GM18508 (cell line): ENCODE results near the gene TMEM253.

ENCODE experiments used
- ATAC-seq: cut with Tn5 transposase; IDR thresholded peaks from one replicate; pipeline ENCODE4 v1.9.1; 2021; ENCODE audit warnings: moderate number of reproducible peaks; ENCODE audit not compliant: insufficient read depth, unreplicated experiment

The TMEM253 gene

GRCh38 chr14:21089271-21089670 lies 11.6 kb upstream of the TMEM253 start:
- no peak for ATAC-seq

GRCh38 chr14:21089877-21090193 lies 11.0 kb upstream of the TMEM253 start:
- no peak for ATAC-seq

- ATAC-seq = no peak
Observed at GRCh38 chr14:21090194-21090939, 10.5 kb upstream of the TMEM253 start.

GRCh38 chr14:21090940-21091663 lies 9.8 kb upstream of the TMEM253 start:
- no peak for ATAC-seq

GRCh38 chr14:21091821-21092272 lies 9.0 kb upstream of the TMEM253 start:
- ATAC-seq = no peak

GRCh38 chr14:21092273-21093011 lies 8.4 kb upstream of the TMEM253 start:
- no peak for ATAC-seq

GRCh38 chr14:21093018-21093417 lies 7.8 kb upstream of the TMEM253 start:
- ATAC-seq = no peak

- ATAC-seq = no peak
Observed at GRCh38 chr14:21093769-21094681, 6.8 kb upstream of the TMEM253 start.

- ATAC-seq = no peak
Observed at GRCh38 chr14:21095430-21096205, 5.2 kb upstream of the TMEM253 start.

- no peak for ATAC-seq
Observed at GRCh38 chr14:21096438-21096837, 4.4 kb upstream of the TMEM253 start.

- no peak for ATAC-seq
Observed at GRCh38 chr14:21096978-21097635, 3.8 kb upstream of the TMEM253 start.

GRCh38 chr14:21097636-21098075 lies 3.2 kb upstream of the TMEM253 start:
- ATAC-seq = no peak

GRCh38 chr14:21098076-21098891 lies 2.6 kb upstream of the TMEM253 start, which contains the start of gene ZNF219:
Gene ZNF219 (minus strand): TSS chr14:21098655. CDS start chr14:21093591, 5,064 bp downstream.
- no peak for ATAC-seq

- ATAC-seq = no peak
Observed at GRCh38 chr14:21098892-21099595, 1.8 kb upstream of the TMEM253 start.

GRCh38 chr14:21099596-21099985 lies 1.3 kb upstream of the TMEM253 start:
- ATAC-seq = no peak

- ATAC-seq = no peak
Observed at GRCh38 chr14:21101802-21102413, 1.0 kb downstream of the TMEM253 start.
